SK-N-SH (cell line): ENCODE results near the gene PRADC1. TPM values are rescaled to one million over a fixed set of nuclear protein-coding genes. Genes with fewer than 3 reads are reported as not detected.

Experiments used
- CTCF ChIA-PET: fragments of 300-600, 350-600 bp; formaldehyde crosslinking; extraction: SDS; loops from one replicate; lab custom pipeline; 2021; lab: Yijun Ruan, JAX
- POLR2A ChIA-PET: fragments of 350-600 bp; sonication (Branson Sonifier 250); formaldehyde crosslinking; extraction: SDS; loops from one replicate; lab custom pipeline; 2020; ENCODE audit warnings: antibody characterized with exemption, inconsistent platforms; lab: Yijun Ruan, JAX
- DNase-seq: peaks from one replicate; pipeline ENCODE4 v3.0.0; 2012
- H2AFZ ChIP-seq: fragments of 200-600 bp; sonication (generic); 2 replicates; pipeline ENCODE4 v1.8.1; 2016; ENCODE audit warnings: antibody characterized with exemption, mild to moderate bottlenecking, low read depth
- H3F3A ChIP-seq: fragments of 200-600 bp; sonication (generic); replicated peaks from 2 replicates; pipeline ENCODE3; 2016; ENCODE audit warnings: antibody characterized with exemption, mild to moderate bottlenecking; ENCODE audit not compliant: insufficient read depth
- H3K27ac ChIP-seq, 2 experiments: fragments of 200-500 bp in 1 of 2; fragments of 200-600 bp in 1 of 2; sonication (Bioruptor generic) in 1 of 2; sonication (generic), shearing (Covaris generic) in 1 of 2; 2 replicates each; pipeline versions ENCODE4 v1.5.1 to v1.6.1; 2014 to 2016; ENCODE audit warnings: low read depth in 2 of 2, inconsistent platforms in 1 of 2, low read length in 1 of 2, mild to moderate bottlenecking in 1 of 2, mixed read lengths in 1 of 2
- H3K27me3 ChIP-seq: fragments of 200-600 bp; sonication (generic), shearing (Covaris generic); 2 replicates; pipeline ENCODE4 v1.6.1; 2016; ENCODE audit warnings: mixed run types; ENCODE audit not compliant: insufficient read depth
- H3K36me3 ChIP-seq, 2 experiments: fragments of 200-500 bp in 1 of 2; fragments of 200-600 bp in 1 of 2; sonication (Bioruptor generic) in 1 of 2; sonication (generic) in 1 of 2; replicated peaks in 1 of 2; 2 replicates each; pipeline versions ENCODE3 to v1.5.1; 2014 to 2016; ENCODE audit warnings: low read length in 1 of 2, mild to moderate bottlenecking in 1 of 2; ENCODE audit not compliant: insufficient read depth in 2 of 2, control insufficient read depth in 1 of 2
- H3K4me1 ChIP-seq, 2 experiments: fragments of 200-500 bp in 1 of 2; fragments of 200-600 bp in 1 of 2; sonication (Bioruptor generic) in 1 of 2; sonication (generic), shearing (Covaris generic) in 1 of 2; 2 replicates each; pipeline versions ENCODE4 v1.5.1 to v1.6.1; 2014 to 2016; ENCODE audit warnings: low read depth in 1 of 2, low read length in 1 of 2, mixed run types in 1 of 2; ENCODE audit not compliant: insufficient read depth in 2 of 2, control insufficient read depth in 1 of 2
- H3K4me2 ChIP-seq: fragments of 200-600 bp; sonication (generic), shearing (Covaris generic); 2 replicates; pipeline ENCODE4 v1.6.1; 2017; ENCODE audit warnings: mixed run types
- H3K4me3 ChIP-seq, 2 experiments: fragments of 200-500 bp in 1 of 2; fragments of 200-600 bp in 1 of 2; sonication (Bioruptor generic) in 1 of 2; sonication (generic), shearing (Covaris generic) in 1 of 2; 2 replicates each; pipeline versions ENCODE4 v1.5.1 to v1.8.1; 2014 to 2016; ENCODE audit warnings: low read depth in 2 of 2, inconsistent platforms in 1 of 2, low read length in 1 of 2, mild to moderate bottlenecking in 1 of 2, mixed read lengths in 1 of 2, moderate library complexity in 1 of 2
- H3K79me2 ChIP-seq: fragments of 200-600 bp; sonication (generic); 2 replicates; pipeline ENCODE4 v1.8.1; 2017; ENCODE audit warnings: mild to moderate bottlenecking; ENCODE audit not compliant: insufficient read depth
- H3K9ac ChIP-seq: fragments of 200-600 bp; sonication (generic); 2 replicates; pipeline ENCODE4 v1.6.1; 2017; ENCODE audit warnings: mixed run types
- H3K9me2 ChIP-seq: fragments of 200-600 bp; sonication (generic); 2 replicates; pipeline ENCODE4 v1.6.1; 2017; ENCODE audit warnings: mixed run types
- H3K9me3 ChIP-seq: fragments of 200-600 bp; sonication (generic); 2 replicates; pipeline ENCODE4 v1.6.1; 2017; ENCODE audit warnings: mixed run types, mild to moderate bottlenecking, moderate library complexity
- H4K20me1 ChIP-seq: fragments of 200-600 bp; sonication (generic); 2 replicates; pipeline ENCODE4 v1.6.1; 2017; ENCODE audit warnings: mild to moderate bottlenecking, mixed run types; ENCODE audit not compliant: insufficient read depth
- CHD2 ChIP-seq: fragments of 150-350 bp; IDR thresholded peaks from 2 replicates; pipeline ENCODE4 v1.6.1; 2018; ENCODE audit warnings: low read length; ENCODE audit not compliant: partially characterized antibody
- EP300 ChIP-seq, 2 experiments: IDR thresholded peaks; 2 replicates each; pipeline versions ENCODE4 v1.4.0 to v1.6.1; 2012; ENCODE audit warnings: borderline replicate concordance in 1 of 2, low read depth in 1 of 2, low read length in 1 of 2
- FOSL2 ChIP-seq: IDR thresholded peaks from 2 replicates; pipeline ENCODE4 v1.4.0; 2012; ENCODE audit warnings: low read depth, mild to moderate bottlenecking, moderate library complexity, borderline replicate concordance
- FOXM1 ChIP-seq: IDR thresholded peaks from 2 replicates; pipeline ENCODE4 v1.4.0; 2012; ENCODE audit warnings: low read depth, mild to moderate bottlenecking
- GABPA ChIP-seq: IDR thresholded peaks from 2 replicates; pipeline ENCODE4 v1.4.0; 2012; ENCODE audit warnings: low read depth, mild to moderate bottlenecking
- GATA2 ChIP-seq: sonication (generic); formaldehyde crosslinking; IDR thresholded peaks from 2 replicates; pipeline ENCODE4 v1.5.0; 2020; ENCODE audit warnings: mild to moderate bottlenecking, missing genetic modification reagents
- MXI1 ChIP-seq: IDR thresholded peaks from 2 replicates; pipeline ENCODE4 v1.6.1; 2012; ENCODE audit warnings: mild to moderate bottlenecking, low read depth, low read length, improper control_type of control experiment
- POLR2AphosphoS5 ChIP-seq: IDR thresholded peaks from 2 replicates; pipeline ENCODE4 v1.6.1; 2012; ENCODE audit warnings: low read depth, low read length
- RAD21 ChIP-seq: IDR thresholded peaks from 2 replicates; pipeline ENCODE4 v1.6.1; 2012; ENCODE audit warnings: mild to moderate bottlenecking, low read length
- RFX5 ChIP-seq: IDR thresholded peaks from 2 replicates; pipeline ENCODE4 v1.6.1; 2012; ENCODE audit warnings: mild to moderate bottlenecking, improper control_type of control experiment, low read length
- RXRA ChIP-seq: IDR thresholded peaks from 2 replicates; pipeline ENCODE4 v1.4.0; 2012; ENCODE audit warnings: low read depth, mild to moderate bottlenecking, borderline replicate concordance
- SIN3A ChIP-seq: IDR thresholded peaks from 2 replicates; pipeline ENCODE4 v1.6.1; 2012; ENCODE audit warnings: low read depth, mild to moderate bottlenecking, low read length, moderate library complexity, borderline replicate concordance
- SMC3 ChIP-seq: IDR thresholded peaks from 2 replicates; pipeline ENCODE4 v1.6.1; 2012; ENCODE audit warnings: low read depth, low read length, improper control_type of control experiment
- TAF1 ChIP-seq: IDR thresholded peaks from 2 replicates; pipeline ENCODE4 v1.6.1; 2012; ENCODE audit warnings: low read depth, mild to moderate bottlenecking, low read length, moderate library complexity, borderline replicate concordance
- USF1 ChIP-seq: IDR thresholded peaks from 2 replicates; pipeline ENCODE4 v1.4.0; 2012; ENCODE audit warnings: low read depth, borderline replicate concordance
- YY1 ChIP-seq: IDR thresholded peaks from 2 replicates; pipeline ENCODE4 v1.4.0; 2012; ENCODE audit warnings: low read depth, mild to moderate bottlenecking
- ZBTB33 ChIP-seq: IDR thresholded peaks from 2 replicates; pipeline ENCODE4 v1.4.0; 2012; ENCODE audit warnings: low read depth, borderline replicate concordance
- WGBS: methylation state at CpG from one replicate; pipeline ENCODE4 v1.1.6; 2017; ENCODE audit warnings: low lambda C conversion rate; 5-methylcytosine and 5-hydroxymethylcytosine counted together
- polyA plus RNA-seq, 3 experiments: library from polyadenylated mRNA; depleted of rRNA; stranded (reverse); fragments of >200 nt; gene quantifications; 2 replicates each; pipeline ENCODE4 v1.2.3, GENCODE V29; 2012
- TF ChIP-seq, protein P1 (sequence below): IDR thresholded peaks from 2 replicates; pipeline ENCODE4; 2012
- TF ChIP-seq, protein P2 (sequence below): fragments of 200-600 bp; sonication (generic); IDR thresholded peaks from 2 replicates; pipeline ENCODE4 v1.6.1; 2017; ENCODE audit warnings: antibody characterized with exemption, mild to moderate bottlenecking, moderate library complexity
- TF ChIP-seq, protein P3 (sequence below): IDR thresholded peaks from 2 replicates; pipeline ENCODE4 v1.6.1; 2012; ENCODE audit warnings: mild to moderate bottlenecking, low read depth, low read length, moderate library complexity
- TF ChIP-seq, protein P4 (sequence below): IDR thresholded peaks from 2 replicates; pipeline ENCODE4 v1.4.0; 2012; ENCODE audit warnings: low read depth

PRADC1 gene
- polyA plus RNA-seq, 1 of the 3 experiments (the other 2 are of a cell fraction) = 8.5 TPM

- no peak for TF ChIP-seq RAD21
- TF ChIP-seq SMC3 = no peak
- no peak for TF ChIP-seq GABPA
- TF ChIP-seq FOSL2 = no peak
- TF ChIP-seq GATA2 = no peak
- no peak for TF ChIP-seq POLR2AphosphoS5
Observed at GRCh38 chr2:73232403-73233153, 461 bp downstream of the PRADC1 start (continued).

DNA sequence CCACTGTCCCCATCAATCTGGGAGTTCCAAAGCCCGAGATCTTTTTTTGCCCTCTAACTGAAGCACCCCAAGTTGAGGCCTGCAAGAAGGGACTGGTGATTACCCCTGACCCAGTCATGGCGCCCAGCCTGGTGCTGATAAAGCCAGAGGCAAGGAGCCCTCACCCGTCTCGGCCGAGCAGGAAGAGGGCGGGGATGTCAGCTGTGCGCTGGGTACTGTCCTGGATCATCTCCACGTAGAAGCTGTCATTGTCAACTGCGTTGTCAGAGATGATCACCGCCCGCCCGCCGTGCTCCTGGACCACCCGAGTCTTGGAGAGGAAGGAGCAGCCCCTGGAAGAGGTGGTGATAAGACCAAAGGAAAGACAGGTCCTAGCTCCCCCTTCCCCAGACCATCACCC, 4.4 kb downstream of the PRADC1 start:
- H3K27me3 ChIP-seq = no peaks in the 10 kb centered on the region
- H3K36me3 ChIP-seq = peaks cover 0 to 29% of the 10 kb centered on the region in 2 experiments
- no peak for TF ChIP-seq SIN3A
- no peak for TF ChIP-seq YY1
- TF ChIP-seq, protein P1, sequence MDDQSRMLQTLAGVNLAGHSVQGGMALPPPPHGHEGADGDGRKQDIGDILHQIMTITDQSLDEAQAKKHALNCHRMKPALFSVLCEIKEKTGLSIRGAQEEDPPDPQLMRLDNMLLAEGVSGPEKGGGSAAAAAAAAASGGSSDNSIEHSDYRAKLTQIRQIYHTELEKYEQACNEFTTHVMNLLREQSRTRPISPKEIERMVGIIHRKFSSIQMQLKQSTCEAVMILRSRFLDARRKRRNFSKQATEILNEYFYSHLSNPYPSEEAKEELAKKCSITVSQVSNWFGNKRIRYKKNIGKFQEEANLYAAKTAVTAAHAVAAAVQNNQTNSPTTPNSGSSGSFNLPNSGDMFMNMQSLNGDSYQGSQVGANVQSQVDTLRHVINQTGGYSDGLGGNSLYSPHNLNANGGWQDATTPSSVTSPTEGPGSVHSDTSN = no peak
- TF ChIP-seq ZBTB33 = no peak
- TF ChIP-seq, protein P2, sequence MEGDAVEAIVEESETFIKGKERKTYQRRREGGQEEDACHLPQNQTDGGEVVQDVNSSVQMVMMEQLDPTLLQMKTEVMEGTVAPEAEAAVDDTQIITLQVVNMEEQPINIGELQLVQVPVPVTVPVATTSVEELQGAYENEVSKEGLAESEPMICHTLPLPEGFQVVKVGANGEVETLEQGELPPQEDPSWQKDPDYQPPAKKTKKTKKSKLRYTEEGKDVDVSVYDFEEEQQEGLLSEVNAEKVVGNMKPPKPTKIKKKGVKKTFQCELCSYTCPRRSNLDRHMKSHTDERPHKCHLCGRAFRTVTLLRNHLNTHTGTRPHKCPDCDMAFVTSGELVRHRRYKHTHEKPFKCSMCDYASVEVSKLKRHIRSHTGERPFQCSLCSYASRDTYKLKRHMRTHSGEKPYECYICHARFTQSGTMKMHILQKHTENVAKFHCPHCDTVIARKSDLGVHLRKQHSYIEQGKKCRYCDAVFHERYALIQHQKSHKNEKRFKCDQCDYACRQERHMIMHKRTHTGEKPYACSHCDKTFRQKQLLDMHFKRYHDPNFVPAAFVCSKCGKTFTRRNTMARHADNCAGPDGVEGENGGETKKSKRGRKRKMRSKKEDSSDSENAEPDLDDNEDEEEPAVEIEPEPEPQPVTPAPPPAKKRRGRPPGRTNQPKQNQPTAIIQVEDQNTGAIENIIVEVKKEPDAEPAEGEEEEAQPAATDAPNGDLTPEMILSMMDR = no peak
- TF ChIP-seq CHD2 = no peak
- TF ChIP-seq, protein P3, sequence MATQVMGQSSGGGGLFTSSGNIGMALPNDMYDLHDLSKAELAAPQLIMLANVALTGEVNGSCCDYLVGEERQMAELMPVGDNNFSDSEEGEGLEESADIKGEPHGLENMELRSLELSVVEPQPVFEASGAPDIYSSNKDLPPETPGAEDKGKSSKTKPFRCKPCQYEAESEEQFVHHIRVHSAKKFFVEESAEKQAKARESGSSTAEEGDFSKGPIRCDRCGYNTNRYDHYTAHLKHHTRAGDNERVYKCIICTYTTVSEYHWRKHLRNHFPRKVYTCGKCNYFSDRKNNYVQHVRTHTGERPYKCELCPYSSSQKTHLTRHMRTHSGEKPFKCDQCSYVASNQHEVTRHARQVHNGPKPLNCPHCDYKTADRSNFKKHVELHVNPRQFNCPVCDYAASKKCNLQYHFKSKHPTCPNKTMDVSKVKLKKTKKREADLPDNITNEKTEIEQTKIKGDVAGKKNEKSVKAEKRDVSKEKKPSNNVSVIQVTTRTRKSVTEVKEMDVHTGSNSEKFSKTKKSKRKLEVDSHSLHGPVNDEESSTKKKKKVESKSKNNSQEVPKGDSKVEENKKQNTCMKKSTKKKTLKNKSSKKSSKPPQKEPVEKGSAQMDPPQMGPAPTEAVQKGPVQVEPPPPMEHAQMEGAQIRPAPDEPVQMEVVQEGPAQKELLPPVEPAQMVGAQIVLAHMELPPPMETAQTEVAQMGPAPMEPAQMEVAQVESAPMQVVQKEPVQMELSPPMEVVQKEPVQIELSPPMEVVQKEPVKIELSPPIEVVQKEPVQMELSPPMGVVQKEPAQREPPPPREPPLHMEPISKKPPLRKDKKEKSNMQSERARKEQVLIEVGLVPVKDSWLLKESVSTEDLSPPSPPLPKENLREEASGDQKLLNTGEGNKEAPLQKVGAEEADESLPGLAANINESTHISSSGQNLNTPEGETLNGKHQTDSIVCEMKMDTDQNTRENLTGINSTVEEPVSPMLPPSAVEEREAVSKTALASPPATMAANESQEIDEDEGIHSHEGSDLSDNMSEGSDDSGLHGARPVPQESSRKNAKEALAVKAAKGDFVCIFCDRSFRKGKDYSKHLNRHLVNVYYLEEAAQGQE = no peak
- no peak for TF ChIP-seq MXI1
- TF ChIP-seq POLR2AphosphoS5 = no peak
- TF ChIP-seq RAD21 = no peak
- TF ChIP-seq FOXM1 = no peak
- no peak for TF ChIP-seq GABPA
- TF ChIP-seq RXRA = no peak
- no peak for TF ChIP-seq USF1
- TF ChIP-seq, protein P4, sequence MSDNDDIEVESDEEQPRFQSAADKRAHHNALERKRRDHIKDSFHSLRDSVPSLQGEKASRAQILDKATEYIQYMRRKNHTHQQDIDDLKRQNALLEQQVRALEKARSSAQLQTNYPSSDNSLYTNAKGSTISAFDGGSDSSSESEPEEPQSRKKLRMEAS = no peak
- TF ChIP-seq SMC3 = no peak
- no peak for TF ChIP-seq RFX5
- TF ChIP-seq EP300 (IDR thresholded peaks at IDR 0.05; ENCODE audit: borderline replicate concordance in 1 of 2, low read depth in 1 of 2, low read length in 1 of 2) = no peak
- TF ChIP-seq TAF1 = no peak
- H3K4me2 ChIP-seq = no peak overlapping the region
- H3K9me3 ChIP-seq = no peaks in the 10 kb centered on the region
- H3K9ac ChIP-seq = no peak overlapping the region
- 94% methylated on average over 13 of the region's 14 CpGs for WGBS
- peaks cover 2% of the 10 kb centered on the region for H3F3A ChIP-seq
- H3K4me1 ChIP-seq = peaks cover 0 to 6% of the 10 kb centered on the region in 2 experiments; a peak in 1 of 4 replicates
- ChIA-PET CTCF (interaction anchor here (1.0 to 1.6 kb wide), 3 partner anchors 14 to 51 kb away, joined by 3 to 5 read pairs (median 5); no protein-coding TSS in a partner anchor), POLR2A (no interaction called here)
- no peak overlapping the region for H2AFZ ChIP-seq
- no peak overlapping the region for H3K4me3 ChIP-seq
- H4K20me1 ChIP-seq = no peaks in the 10 kb centered on the region
- no peaks in the 10 kb centered on the region for H3K79me2 ChIP-seq
- no peaks in the 10 kb centered on the region for H3K9me2 ChIP-seq
- DNase-seq = no peak
- H3K27ac ChIP-seq = no peak overlapping the region
